HL-60/S4 treated with phorbol 12-myristate 13-acetate at 8.2 ng/mL for 4 days and 3 days (cell line): Measurements from ENCODE around the gene PLRG1.
"Not testable (repeated sequence)": the region's sequence is repeated elsewhere in the genome, so short reads cannot be mapped to it uniquely, and the experiment has no call there.

Experiments used
- in situ Hi-C: fragments of 300-500 bp; cut with MboI; formaldehyde crosslinking; loops from 2 replicates; pipeline ENCODE4 v1.15.0; 2022; ENCODE audit warnings: low sequenced_read_pairs

PLRG1 gene

DNA sequence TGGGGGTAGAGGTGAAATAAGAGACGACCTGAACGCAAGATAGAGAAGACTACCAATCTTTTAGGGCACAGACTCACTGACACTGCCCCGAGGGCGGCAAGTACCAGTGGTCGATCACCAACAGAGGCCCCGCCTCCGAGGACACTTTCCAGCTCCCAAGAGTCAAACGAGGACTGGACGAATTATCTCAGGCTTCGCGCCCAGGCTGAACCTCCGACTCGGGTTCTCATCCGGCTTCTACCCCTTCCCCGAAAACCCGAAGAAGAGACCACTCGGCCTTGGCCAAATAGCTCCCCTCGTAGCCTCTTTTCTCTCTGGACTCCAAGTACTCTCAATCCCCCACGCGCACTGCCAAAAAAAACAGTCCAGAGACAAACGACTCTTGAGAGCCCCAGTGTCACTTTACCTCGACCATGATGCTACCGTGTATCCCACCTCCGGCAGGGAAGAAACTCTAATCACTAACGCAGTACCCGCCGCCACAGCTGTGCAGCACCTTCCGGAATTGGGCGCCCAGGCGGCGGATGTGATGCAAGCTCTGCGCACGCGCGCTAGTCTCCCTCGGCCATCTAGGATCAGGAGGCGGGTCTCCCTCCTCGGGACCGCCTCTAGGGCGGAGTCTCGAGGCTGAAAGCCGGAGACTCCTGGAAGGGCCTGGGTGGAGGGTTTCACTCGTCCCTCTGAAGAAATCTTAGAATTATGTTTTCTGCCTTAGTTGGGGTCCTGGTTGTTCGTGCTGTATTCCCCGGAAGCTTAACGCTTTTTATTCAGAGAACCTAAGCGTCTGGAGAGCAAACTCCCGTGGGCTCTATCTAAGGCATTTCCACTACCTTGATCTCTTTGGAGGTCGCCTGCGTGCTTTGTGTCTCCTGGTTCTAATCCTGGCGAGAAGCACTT, at the start of gene PLRG1:
PLRG1 (minus strand) TSS at position 507 of the 897 bp plus-strand sequence; CDS start at position 415, 92 bp downstream.
- in situ Hi-C loops = no loop called here

DNA sequence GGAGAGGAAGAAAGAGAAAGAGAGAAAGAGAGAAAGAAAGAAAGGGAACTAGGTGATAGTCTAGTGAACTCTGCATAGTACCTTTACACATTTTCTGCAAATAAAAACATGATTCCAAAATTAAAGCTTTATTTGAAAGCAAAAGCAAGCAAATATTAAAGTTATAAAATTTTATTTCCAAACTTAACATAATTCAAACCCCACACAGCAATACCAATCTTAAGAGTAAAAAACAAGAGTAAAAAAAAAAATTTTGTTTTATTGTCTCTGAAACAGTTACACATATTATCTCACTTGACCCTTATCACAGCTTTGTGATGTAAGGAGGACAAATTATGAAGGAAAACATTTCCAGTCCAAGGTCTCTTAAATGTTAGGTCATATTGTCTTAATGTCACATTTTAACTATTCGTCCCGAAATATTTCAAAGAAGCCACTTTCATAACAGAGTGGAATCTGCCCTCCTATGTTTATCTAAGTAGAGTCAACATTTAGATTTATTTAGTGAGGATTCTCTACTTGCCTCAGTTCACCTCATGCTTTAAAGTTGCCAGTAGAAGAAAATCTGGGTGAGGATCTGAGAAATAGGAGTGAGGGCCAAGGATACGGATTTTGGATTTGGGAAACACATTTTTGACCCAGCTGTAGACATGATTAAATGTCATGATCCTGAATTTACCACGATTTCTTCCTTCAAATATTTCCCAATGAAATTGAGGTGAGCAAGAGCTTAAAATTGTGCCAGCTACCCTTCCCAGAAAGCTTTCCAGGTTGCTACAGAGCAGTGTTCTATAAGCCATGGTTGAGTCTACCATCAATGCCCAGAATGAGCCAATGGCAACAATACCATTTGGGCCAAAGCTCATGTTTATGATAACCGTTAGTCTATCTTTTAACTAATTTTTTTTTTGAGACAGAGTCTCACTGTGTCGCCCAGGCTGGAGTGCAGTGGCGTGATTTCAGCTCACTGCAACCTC, 47.9 kb upstream of the PLRG1 start:
- in situ Hi-C loops = no loop called here

DNA sequence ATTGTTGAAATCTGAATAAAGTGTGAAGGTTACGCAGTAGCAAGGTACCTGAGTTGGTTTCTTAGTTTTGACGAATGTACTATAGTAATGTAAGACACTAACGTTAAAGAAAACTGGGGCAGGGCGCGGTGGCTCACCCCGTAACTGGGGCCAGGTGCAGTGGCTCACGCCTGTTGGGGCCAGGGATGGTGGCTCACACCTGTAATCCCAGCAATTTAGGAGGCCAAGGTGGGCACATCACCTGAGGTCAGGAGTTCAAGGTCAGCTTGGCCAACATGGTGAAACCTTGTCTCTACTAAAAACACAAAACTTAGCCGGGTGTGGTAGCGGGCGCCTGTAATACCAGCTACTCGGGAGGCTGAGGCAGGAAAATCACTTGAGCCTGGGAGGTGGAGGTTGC, 47.1 kb upstream of the PLRG1 start:
- in situ Hi-C loops = not testable (repeated sequence)

DNA sequence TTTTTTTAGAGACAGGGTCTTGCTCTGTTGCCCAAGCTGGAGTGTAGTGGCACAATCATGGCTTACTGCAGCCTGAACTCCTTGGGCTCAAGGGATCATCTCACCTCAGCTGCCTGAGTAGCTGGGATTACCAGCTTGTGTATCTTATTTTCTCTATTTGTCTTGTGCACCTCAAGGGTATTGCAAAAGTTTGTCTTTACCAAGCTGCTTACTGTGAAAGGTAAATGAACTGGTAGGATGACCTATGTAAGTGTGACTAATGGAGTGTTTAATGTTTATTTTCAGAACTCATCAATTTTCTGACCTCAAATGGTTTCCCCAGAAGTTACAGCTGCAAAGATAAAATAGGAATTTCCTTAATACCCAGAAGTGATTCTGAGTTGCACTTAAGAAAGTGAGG, 45.6 kb upstream of the PLRG1 start:
- in situ Hi-C loops = no loop called here

DNA sequence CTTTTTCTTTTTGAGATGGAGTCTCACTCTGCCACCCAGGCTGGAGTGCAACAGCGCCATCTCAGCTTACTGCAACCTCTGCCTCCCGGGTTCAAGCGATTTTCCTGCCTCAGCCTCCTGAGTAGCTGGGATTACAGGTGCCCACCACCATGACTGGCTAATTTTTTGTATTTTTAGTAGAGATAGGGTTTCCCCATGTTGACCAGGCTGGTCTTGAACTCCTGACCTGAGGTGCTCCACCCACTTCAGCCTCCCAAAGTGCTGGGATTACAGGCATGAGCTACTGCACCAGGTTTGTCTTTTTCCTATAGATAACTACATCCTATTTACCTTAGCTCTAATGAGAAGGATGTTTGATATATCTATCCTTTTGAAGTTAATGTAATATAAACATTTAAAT, 44.1 kb upstream of the PLRG1 start:
- in situ Hi-C loops = not testable (repeated sequence)

DNA sequence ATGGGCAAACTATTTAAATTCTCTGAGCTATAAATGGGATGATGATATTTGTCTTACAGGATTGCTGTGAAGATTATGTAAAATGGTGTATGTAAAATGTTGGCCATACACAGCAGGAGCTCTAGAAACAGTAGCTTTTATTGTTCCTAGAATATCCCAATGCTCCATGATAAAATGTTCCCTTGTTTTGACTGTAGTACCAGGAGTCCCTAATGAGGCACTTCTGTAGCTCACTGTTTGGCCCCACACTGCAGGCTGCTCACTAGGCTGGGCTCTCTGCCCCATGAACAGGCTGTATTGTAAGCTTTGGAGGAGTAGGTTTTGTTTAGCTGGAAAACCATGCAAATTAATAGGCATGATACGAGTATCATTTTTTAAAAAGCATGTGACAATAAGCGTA, 43.7 kb upstream of the PLRG1 start:
- in situ Hi-C loops = no loop called here

DNA sequence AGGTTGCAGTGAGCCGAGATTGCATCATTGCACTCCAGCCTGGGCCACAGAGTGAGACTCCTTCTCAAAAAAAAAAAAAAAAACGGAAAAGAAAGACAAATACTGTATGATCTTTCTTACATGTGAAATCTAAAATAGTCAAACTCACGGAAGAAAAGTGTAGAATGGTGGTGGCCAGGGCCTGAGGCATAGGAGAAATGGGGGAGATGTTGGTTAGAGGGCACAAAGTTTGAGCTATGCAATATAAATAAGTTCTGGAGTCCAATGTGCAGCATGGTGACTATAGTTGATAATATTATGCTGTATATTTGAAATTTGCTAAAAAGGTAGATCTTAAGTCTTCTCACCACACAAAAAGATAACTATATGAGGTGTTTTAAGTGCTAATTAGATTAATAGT, 41.7 kb upstream of the PLRG1 start:
- in situ Hi-C loops = no loop called here

DNA sequence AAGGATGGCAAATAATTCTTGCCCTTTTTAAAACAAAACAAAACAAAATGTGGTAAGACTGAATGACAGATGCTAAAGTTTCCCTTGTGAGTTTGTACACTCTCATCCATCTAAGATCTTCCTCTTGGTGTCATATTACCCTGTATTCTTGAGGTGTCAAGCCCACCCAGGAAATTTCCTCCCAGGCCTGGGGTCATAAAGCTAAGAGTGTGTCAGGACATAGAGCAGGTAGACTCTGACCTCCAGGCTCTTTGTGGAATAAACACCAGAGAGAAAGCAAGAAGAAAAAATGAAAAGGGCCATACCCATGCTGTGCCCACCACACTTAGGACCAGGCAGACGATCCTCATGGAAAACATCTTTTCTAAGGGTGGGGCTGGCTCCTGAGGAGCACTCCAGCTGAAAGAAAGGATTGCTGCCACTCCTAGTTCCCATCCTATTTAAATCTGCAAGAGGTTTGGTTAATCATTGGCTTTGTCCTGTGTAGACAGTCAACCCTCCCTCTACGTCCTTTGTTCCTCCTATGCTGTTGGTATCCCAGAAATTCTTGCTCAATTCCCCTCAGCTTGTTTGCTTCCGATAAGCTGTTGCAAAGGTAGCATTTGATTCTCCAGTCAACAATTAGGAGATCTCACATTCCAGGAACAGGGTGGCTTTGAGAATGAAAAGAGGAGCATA, 40.3 kb upstream of the PLRG1 start, which contains the start of gene FGA:
FGA (minus strand) TSS at position 414 of the 678 bp plus-strand sequence; CDS start at position 359, 55 bp downstream.
- in situ Hi-C loops = no loop called here

DNA sequence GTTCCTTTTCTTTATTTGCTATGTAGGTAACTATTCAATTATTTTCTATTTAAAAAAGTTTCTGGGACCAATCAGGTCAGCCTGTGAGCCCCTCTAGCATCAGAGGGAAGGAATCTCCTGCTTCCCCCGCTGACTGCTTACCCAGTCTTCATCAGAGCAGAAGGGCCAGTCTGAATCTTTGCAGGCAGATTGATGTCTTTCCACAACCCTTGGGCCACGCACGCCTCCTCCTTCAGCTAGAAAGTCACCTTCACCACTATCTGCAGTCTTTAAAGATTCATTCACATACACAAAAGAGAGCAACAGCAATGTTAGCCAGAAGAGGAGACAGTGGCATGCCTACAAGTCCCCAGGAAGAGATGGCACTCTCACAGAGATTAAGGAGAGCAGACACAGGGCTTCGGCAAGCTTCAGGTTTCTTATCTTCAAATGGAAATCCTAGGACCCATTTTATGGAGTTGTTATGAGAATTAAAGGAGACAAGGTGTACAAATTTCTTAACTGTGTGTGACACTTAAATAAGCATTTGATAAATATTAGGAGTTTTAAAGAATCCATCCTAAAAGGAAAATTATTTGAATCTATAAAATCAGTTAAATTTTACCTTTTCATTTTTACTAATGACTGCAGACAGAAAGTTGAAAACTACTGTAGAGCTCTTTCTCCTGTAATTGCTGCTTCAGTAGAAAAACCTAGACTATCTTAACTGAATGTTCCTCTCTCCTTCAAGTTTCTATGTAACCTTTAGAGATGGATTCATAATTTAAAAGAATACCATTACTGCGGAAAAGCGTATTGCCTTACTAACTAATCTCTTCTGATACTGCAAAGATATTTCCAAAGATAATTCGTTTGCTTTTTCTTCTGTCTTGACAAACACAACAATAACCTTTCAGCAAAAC, 39.3 kb upstream of the PLRG1 start:
- in situ Hi-C loops = no loop called here

DNA sequence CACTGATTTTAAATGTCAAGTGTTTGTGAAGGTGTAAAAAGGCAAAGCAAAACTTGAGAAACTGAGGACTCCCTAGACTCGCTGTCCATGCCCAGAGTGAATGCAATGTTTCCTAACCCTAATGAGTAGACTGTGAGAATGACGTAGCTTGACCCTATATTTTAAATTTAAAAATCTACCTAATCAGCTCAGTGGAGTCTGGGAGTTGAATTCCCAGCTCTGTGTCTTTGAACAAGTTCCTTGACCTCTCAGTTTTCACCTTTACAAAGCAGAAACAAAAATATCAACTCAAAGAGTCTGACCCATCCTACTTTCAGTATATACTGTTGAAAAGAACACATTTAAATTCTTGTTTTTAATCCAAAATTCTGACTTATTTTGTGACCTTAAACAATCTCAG, 38.0 kb upstream of the PLRG1 start:
- in situ Hi-C loops = no loop called here

DNA sequence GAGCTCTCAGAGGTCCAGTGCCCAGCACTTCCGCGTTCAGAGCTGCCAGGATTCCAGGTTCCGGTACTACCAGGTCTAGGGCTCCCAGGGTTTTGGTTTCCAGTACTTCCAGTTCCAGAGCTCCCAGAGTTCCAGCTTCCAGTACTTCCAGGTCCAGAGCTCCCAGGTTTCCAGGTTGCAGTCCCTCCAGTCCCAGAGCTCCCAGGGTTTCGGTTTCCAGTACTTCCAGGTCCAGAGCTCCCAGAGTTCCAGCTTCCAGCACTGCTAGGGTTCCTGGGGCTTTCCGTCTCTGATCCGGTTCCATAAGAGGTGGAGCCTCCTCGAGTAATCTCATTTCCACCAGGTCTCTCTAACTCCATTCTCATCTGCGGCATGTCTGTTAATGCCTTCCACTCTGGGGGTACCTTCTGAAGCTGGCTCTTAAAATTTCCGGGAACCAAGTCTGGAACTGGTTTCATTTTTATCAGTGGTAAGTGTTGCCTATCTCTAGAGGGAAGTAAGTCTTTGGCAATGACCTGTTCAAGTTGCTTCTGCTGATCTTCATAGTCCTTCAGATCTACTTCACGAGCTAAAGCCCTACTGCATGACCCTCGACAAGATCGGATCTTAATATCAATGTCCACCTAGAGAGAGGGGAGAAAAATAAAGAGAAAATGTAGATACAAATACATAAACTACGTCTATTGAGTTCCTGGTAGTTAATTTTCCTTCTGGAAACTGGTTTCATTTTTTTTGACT, 36.3 kb upstream of the PLRG1 start:
- in situ Hi-C loops = no loop called here

DNA sequence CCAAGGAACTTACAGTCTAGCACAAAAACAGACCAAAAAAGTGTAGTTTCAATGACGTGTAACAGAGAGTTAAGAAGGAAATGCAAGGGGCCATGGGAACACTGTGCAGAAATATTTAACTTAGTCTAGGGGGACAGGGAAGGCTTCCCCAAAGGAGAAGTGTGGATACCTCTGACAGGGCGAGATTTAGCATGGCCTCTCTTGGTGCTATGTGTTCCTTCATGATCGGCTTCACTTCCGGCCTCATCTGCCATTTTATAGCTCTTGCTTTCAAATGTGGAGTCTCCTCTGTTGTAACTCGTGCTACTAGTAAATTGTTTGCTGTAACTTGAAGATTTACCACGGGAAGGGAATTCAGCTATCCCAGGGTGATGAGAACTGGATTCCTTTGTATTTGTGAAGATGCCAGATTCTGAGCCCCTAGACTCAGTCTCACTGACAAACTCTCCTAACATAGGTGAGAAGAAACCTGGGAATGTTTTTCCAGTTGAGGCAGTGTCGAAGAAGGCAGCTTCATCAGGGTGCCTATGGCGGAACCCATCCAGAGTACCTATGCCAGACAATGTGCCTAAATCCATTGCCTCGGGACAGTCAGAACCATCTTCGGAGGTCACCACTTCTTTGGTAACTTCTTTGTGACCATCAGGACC, 35.3 kb upstream of the PLRG1 start:
- in situ Hi-C loops = no loop called here

DNA sequence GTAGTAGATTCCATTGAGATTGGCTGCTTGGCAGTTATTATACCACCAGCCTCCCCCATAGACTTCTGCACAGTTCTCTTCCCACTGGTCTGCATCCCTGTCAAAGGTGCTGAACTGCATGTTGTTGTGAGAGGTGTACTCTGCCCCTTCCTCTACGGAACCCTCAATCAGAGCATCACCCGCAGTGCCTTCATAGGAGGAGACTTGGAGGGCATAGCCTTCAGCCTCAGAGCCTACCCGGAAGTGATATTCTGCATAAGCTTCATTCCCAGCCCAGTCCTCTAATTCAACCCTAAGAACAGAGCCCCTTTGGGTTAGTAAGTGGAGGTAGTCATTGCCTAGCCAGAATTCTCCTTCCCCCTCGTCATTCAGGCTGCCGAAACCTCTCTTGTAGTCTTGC, 34.1 kb upstream of the PLRG1 start:
- in situ Hi-C loops = no loop called here

DNA sequence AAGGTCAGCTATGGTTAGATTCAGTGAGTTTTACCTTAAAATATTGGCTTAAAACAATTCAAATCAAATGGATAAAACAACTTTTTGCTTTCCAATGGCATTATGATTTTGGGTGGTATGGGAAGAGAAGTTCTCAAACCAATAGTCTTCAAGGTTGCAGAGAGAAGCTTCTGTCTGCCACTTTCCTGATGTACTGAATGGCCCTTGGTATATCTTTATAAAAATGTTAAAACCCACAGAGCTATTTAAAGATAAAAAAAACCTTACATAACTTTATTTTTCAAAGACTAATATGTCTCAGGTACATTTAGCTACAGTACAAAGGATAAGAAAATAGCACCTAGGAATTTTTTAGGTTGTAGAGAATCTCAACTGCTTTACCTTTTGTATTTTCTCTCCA, 33.5 kb upstream of the PLRG1 start:
- in situ Hi-C loops = no loop called here

DNA sequence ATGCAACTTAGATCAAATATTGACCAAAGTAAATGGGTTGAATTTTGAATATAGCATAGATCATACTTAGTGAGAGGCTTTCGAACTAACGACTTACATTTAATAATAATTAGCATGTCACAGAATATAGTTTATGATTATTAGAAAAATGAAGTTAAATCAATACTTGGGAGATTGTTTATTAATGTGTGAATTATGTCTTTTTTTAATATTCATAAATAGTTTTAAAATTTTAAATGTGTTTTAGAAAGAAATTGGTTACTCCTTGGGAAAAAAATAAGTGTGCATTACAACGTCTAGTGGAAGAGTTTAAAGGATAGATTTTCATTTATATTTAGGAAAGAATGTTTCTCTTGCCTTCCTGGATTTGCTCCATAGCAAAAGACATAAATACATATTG, 33.0 kb upstream of the PLRG1 start:
- in situ Hi-C loops = no loop called here

DNA sequence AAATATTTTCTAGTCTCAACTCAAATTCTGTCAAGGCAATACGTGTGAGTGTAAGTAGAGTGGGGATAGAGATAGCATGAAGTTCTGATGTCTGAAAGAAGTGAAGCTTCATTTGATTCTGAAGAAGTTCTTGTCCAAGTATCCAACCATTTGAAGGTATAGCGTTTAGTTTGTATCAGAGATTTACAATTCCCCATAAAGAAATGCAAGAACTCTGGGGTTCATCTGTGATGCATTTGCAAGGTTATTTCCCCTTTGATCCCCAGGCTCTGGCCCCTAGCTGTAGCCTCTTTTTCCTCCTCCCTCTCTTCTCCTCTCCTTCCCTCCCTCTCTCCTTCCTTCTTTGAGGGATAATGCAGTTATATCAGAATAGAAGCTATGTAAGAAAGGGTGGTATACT, 32.5 kb upstream of the PLRG1 start:
- in situ Hi-C loops = no loop called here

DNA sequence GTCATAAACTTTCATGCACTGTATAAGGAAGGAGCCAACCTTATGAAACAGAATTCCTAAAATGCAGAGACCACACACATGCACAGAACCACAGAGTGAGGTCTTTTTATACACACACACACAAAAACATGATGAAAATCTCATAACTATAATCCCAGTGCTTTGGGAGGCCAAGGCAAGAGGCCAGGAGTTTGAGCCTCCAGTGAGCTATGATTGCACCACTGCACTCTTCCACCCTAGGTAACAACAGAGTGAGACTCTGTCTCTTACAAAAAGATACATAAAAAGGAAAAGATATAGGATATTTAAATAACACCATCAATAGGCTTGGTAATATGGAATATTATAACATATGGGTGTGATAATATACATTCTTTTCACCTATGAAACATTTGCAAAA, 29.7 kb upstream of the PLRG1 start:
- in situ Hi-C loops = no loop called here

DNA sequence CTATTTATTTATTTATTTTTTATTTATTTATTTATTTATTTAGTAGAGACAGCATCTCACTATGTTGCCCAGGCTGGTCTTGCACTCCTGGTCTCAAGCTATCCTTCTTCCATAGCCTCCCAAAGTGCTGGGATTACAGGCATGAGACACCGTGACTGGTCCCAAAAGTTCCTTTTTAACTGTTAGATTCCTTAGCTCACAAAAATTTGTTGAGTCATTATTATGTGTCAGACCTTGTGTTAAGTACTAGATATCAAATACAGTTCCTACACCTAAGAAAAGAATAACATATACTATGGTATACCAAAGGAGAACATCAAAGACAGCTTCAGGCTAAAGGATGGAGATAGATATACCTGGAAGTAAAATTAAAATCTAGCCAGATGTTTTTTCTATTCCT, 28.7 kb upstream of the PLRG1 start:
- in situ Hi-C loops = no loop called here

DNA sequence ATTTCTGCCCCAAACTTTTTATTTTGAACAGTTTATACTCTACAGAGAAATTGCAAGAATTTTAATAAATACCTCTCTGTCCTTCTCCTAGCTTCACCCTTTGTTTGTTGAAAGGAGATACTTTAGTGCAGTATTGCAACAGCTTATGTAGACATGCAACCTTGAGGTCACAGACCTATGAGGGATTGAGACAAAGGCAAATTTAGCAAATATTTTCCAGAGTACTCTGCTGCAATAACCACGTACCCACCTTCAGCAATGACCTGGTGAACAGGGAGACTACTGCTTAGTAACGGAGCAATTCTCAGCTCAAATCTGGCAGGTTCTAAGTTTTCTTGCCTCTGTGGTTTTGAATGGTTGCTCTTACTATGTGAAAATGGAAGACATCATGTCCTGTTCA, 27.1 kb upstream of the PLRG1 start:
- in situ Hi-C loops = no loop called here
